ENCODE data around the gene PROSER2. TPM values are rescaled to one million over a fixed set of nuclear protein-coding genes. Genes with fewer than 3 reads are reported as not detected.

PROSER2 gene
- total RNA-seq, 1 experiment from 2014 or later, result 19.5 TPM

GRCh38 chr10:11861341-11861740 lies 38.2 kb downstream of the PROSER2 start:
- Mint-ChIP-seq H3K9me3 (ENCODE audit: low read depth, unreplicated experiment) (no peaks in the 10 kb centered on the region), H3K27me3 (ENCODE audit: unreplicated experiment) (no peaks in the 10 kb centered on the region), H3K36me3 (ENCODE audit: insufficient read depth, unreplicated experiment) (peaks cover 34% of the 10 kb centered on the region), H3K4me3 (ENCODE audit: low read depth, unreplicated experiment) (no peak overlapping the region), H3K27ac (ENCODE audit: unreplicated experiment) (no peak overlapping the region), H3K4me1 (ENCODE audit: low read depth, unreplicated experiment) (no peaks in the 10 kb centered on the region)
- BruUV-seq (replicated peaks), result no TSS peak
- CTCF ChIA-PET, result no interaction called here
- intact Hi-C loops (cut with micrococcal nuclease; ENCODE audit: unreplicated experiment), result no loop called here
- DNase-seq, result no peak
- TF ChIP-seq CTCF (IDR thresholded peaks at IDR 0.05; ENCODE audit: unreplicated experiment), result no peak

GRCh38 chr10:11861811-11862428 lies 38.8 kb downstream of the PROSER2 start:
- peaks cover 34% of the 10 kb centered on the region for H3K36me3 Mint-ChIP-seq (ENCODE audit: insufficient read depth, unreplicated experiment)
- H3K27me3 Mint-ChIP-seq (ENCODE audit: unreplicated experiment), result no peaks in the 10 kb centered on the region
- no peak for TF ChIP-seq CTCF (IDR thresholded peaks at IDR 0.05; ENCODE audit: unreplicated experiment)
- no peak overlapping the region for H3K4me3 Mint-ChIP-seq (ENCODE audit: low read depth, unreplicated experiment)
- H3K9me3 Mint-ChIP-seq (ENCODE audit: low read depth, unreplicated experiment), result no peaks in the 10 kb centered on the region
- DNase-seq, result no peak
- H3K27ac Mint-ChIP-seq (ENCODE audit: unreplicated experiment), result no peak overlapping the region
- intact Hi-C loops (cut with micrococcal nuclease; ENCODE audit: unreplicated experiment), result no loop called here
- CTCF ChIA-PET, result no interaction called here
- no peaks in the 10 kb centered on the region for H3K4me1 Mint-ChIP-seq (ENCODE audit: low read depth, unreplicated experiment)
- no TSS peak for BruUV-seq (replicated peaks)

GRCh38 chr10:11863353-11864109 lies 40.4 kb downstream of the PROSER2 start:
- intact Hi-C loops (cut with micrococcal nuclease; ENCODE audit: unreplicated experiment), result no loop called here
- CTCF ChIA-PET, result no interaction called here
- no TSS peak for BruUV-seq (replicated peaks)
- Mint-ChIP-seq H3K36me3 (ENCODE audit: insufficient read depth, unreplicated experiment) (peaks cover 34% of the 10 kb centered on the region), H3K4me1 (ENCODE audit: low read depth, unreplicated experiment) (no peaks in the 10 kb centered on the region), H3K27ac (ENCODE audit: unreplicated experiment) (no peak overlapping the region), H3K27me3 (ENCODE audit: unreplicated experiment) (no peaks in the 10 kb centered on the region), H3K4me3 (ENCODE audit: low read depth, unreplicated experiment) (no peak overlapping the region), H3K9me3 (ENCODE audit: low read depth, unreplicated experiment) (no peaks in the 10 kb centered on the region)
- no peak for TF ChIP-seq CTCF (IDR thresholded peaks at IDR 0.05; ENCODE audit: unreplicated experiment)
- DNase-seq, result no peak

- H3K36me3 Mint-ChIP-seq (ENCODE audit: insufficient read depth, unreplicated experiment), result peaks cover 36% of the 10 kb centered on the region
- intact Hi-C loops (cut with micrococcal nuclease; ENCODE audit: unreplicated experiment), result no loop called here
- H3K4me1 Mint-ChIP-seq (ENCODE audit: low read depth, unreplicated experiment), result no peaks in the 10 kb centered on the region
- TF ChIP-seq CTCF (IDR thresholded peaks at IDR 0.05; ENCODE audit: unreplicated experiment), result no peak
- no peak overlapping the region for H3K27ac Mint-ChIP-seq (ENCODE audit: unreplicated experiment)
- no peaks in the 10 kb centered on the region for H3K27me3 Mint-ChIP-seq (ENCODE audit: unreplicated experiment)
- H3K4me3 Mint-ChIP-seq (ENCODE audit: low read depth, unreplicated experiment), result no peak overlapping the region
- H3K9me3 Mint-ChIP-seq (ENCODE audit: low read depth, unreplicated experiment), result no peaks in the 10 kb centered on the region
- no peak for DNase-seq
- no TSS peak for BruUV-seq (replicated peaks)
- CTCF ChIA-PET, result no interaction called here
These were observed 41.6 kb downstream of the PROSER2 start for GRCh38 chr10:11864727-11865126.
